Astrocyte (in vitro differentiated cells and primary cell): ENCODE results near the gene CCT8.

Experiments
- EZH2 ChIP-seq: IDR thresholded peaks from 2 replicates; pipeline ENCODE4 v1.6.1; 2012; ENCODE audit warnings: mild to moderate bottlenecking, low read length, inconsistent platforms; ENCODE audit not compliant: insufficient read depth
- TF ChIP-seq, protein P1 (sequence below): IDR thresholded peaks from 2 replicates; pipeline ENCODE4 v1.5.1; 2011; ENCODE audit warnings: low read depth, mild to moderate bottlenecking, inconsistent platforms, low read length, moderate library complexity; ENCODE audit not compliant: insufficient read depth

DNA sequence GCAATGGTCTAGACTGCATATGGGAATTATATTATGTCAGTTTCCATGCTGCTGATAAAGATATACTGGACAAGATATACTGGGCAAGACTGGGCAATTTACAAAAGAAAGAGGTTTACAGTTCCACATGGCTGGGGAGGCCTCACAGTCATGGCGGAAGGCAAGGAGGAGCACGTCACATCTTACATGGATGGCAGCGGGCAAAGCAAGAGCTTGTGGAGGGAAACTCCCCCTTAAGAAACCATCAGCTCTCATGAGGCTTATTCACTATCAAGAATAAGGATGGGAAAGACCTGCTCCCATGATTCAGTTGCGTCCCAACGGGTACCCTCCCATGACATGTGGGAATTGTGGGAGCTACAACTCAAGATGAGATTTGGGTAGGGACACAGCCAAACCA lies 21.2 kb downstream of the CCT8 start:
- TF ChIP-seq, protein P1, sequence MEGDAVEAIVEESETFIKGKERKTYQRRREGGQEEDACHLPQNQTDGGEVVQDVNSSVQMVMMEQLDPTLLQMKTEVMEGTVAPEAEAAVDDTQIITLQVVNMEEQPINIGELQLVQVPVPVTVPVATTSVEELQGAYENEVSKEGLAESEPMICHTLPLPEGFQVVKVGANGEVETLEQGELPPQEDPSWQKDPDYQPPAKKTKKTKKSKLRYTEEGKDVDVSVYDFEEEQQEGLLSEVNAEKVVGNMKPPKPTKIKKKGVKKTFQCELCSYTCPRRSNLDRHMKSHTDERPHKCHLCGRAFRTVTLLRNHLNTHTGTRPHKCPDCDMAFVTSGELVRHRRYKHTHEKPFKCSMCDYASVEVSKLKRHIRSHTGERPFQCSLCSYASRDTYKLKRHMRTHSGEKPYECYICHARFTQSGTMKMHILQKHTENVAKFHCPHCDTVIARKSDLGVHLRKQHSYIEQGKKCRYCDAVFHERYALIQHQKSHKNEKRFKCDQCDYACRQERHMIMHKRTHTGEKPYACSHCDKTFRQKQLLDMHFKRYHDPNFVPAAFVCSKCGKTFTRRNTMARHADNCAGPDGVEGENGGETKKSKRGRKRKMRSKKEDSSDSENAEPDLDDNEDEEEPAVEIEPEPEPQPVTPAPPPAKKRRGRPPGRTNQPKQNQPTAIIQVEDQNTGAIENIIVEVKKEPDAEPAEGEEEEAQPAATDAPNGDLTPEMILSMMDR, result no peak
- no peak for TF ChIP-seq EZH2
